ENCODE measurements around the gene WIPF1.

WIPF1 gene

DNA sequence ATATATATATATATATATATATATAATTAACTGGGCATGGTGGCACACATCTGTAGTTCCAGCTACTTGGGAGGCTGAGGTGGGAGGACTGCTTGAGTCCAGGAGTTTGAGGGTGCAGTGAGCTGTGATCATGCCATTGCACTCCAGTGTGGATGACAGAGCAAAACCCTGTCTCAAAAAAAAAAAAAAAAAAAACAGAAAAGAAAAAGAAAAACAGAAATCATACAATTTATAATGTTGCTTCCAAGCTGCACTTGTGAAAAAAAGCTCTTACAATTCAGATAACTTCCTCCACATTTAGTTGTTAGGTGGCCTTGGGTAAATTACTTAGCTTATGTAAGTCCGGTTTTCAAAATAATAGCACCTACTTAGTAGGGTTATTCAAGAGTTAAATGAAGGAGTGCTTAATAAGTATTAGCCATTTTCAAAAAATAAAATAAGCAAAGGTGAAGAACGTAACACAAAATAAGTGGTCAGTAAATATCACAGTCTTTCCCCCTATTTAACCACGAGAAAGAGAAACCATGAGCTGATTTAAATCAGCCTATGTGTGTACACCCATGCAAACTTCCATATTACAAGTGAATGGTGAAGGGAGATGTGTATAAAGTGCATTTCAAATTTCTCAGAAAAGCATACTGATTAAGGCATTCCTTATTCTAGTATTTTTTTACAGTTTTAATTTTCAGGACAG is 2.3 kb downstream of the WIPF1 start:
- DNase-seq: no peak

- no peak for DNase-seq
Observed at GRCh38 chr2:174594456-174594855, 3.1 kb downstream of the WIPF1 start.

- DNase-seq: peak; percentile 82
Observed at GRCh38 chr2:174593574-174594203, 3.9 kb downstream of the WIPF1 start.

- DNase-seq: no peak
Observed at GRCh38 chr2:174593041-174593440, 4.6 kb downstream of the WIPF1 start.

GRCh38 chr2:174591740-174592139 is 5.9 kb downstream of the WIPF1 start:
- DNase-seq: no peak

- DNase-seq: no peak
Observed at GRCh38 chr2:174590928-174591648, 6.5 kb downstream of the WIPF1 start.

- no peak for DNase-seq
Observed at GRCh38 chr2:174590346-174590745, 7.3 kb downstream of the WIPF1 start.

- DNase-seq: no peak
Observed at GRCh38 chr2:174589334-174589733, 8.3 kb downstream of the WIPF1 start.

GRCh38 chr2:174588463-174588862 is 9.1 kb downstream of the WIPF1 start:
- DNase-seq: no peak

DNA sequence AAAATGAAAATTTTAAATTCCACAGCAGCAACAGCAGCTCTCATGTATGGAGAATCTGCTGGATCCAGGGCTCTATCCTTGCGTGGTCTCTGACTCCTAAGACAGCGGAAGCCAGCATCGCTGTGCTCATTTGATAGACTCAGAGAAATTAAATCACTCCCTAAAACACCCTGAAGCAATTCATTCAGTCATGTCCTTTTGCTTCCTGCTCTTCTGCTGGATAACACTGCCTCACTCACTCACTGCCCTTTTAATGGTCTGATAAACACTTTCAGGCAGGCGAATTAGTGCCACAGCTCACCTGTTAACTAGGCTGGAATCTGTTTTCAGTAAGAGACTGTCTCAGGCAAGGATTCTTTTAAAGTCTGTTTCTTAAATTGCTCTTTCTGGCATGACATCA is 10.0 kb downstream of the WIPF1 start:
- DNase-seq: no peak

DNA sequence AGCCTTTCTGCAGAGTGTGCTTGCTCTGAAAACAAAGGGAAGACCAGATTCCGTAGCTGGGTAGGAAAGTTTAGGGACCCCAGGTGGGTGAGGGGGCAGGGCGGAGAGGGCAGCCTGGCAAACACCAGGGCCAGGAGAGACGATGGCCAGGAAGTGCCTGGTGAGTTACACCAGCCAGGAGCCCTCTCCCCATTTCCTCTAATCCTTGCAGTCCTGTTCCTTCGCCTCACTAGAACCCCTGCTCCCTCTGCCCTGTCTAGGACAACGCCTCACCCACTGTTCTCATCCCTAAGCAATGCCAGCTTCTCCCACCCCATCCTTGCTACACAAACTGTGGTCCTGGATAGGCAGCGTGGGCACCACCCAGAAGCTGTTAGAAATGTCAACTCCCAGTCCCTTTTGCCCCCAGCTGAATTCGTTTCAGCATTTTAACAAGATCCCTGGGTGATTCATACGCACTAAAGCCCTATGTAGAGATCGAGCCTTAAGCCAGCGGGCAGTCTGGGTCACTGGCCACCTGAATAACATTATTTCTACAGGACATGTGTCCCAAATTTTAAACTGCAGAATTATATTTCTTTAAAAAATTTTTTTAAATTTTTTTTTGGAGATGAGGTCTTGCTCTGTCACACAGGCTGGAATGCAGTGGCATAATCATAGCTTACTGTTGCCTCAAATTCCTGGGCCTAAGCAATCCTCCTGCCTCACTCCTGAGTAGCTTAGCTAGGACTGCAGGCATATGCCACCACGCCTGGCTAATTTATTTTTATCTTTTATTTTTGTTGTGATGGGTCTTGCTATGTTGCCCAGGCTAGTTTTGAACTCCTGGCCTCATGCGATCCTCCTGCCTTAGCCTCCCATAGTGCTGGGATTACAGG is 10.9 kb downstream of the WIPF1 start:
- no peak for DNase-seq

GRCh38 chr2:174585657-174586252 is 11.8 kb downstream of the WIPF1 start:
- DNase-seq: no peak

- no peak for DNase-seq
Observed at GRCh38 chr2:174585146-174585545, 12.5 kb downstream of the WIPF1 start.

- DNase-seq: no peak
Observed at GRCh38 chr2:174581491-174581890, 16.1 kb downstream of the WIPF1 start.

DNA sequence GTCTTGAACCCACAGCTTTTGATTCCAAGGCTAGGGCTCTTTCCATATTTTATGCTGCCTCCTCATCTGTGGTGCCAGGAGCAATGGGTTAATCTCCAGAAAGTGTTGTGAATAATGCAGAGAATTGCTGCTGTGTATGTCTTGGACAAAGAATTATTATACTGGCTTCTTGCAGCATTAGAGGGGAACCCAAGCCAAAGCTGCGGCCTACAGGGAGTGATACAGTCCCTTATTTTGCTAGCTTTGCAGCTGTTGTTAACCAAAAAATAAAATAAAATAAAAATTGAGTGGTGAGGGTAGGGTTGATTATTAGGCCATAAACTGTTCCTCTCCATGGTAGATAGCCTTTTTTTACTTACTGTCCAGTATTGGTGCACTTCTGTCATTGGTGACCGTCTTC is 16.7 kb downstream of the WIPF1 start:
- DNase-seq: no peak

DNA sequence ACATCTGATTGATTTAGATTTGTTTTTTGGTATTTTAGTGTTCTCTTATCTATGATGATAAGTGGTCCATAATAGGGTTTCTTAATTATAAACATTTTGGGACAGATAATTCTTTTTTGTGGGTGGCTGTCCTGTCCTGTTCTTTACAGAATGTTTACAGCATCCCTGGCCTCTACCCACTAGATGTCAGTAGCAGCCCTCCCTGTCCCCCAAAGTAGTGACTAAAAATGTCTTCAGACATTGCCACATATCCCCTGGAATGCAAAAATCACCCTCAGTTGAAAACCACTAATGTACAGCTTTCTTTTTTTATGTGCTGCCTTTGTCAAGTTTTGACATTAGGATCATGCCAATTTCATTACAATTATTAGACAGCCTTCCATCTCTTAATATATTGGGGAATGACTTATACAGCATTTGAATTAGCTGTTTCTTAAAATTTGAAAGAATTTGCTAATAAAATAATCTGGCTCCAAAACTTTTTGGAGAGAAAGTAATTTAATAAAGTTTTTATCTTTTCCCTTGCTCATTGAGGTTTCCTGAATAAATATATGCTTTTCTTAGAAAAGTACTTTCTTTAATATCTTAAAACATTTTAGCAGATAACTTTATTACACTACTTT is 19.5 kb downstream of the WIPF1 start:
- DNase-seq: peak; percentile 58

DNA sequence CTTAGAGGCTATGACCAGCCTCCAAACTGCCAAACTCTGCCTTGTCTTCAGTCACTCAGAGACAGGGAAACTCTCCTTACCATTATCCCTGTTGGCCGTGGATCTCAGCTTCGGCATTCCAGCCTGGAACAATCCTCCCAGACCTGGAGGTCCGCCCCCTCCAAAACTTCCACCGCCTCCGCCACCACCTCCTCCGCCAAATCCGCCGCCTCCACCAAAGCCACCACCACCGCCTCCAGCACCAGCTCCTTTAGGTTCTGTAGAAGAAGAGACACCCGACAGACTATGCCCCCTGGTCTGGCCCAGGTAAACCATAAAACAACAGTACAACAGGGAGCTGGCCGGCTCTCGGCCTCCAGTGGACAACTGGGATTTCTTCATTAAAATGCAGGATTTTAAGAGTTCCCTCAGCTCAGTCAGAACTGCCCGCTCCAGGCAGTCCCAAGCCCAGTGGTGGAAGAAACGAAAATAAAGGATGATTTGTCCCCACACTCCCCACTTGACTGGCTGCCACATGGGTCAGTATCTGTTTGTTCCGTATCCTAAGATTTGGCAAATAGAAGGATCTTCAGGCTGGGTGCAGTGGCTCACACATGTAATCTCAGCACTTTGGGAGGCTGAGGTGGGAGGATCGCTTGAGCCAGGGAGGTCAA is 22.4 kb downstream of the WIPF1 start:
- DNase-seq: no peak

GRCh38 chr2:174574657-174575056 is 22.9 kb downstream of the WIPF1 start:
- no peak for DNase-seq

GRCh38 chr2:174573621-174574081 is 24.0 kb downstream of the WIPF1 start:
- peak; percentile 52 for DNase-seq

- no peak for DNase-seq
Observed at GRCh38 chr2:174572556-174572955, 25.0 kb downstream of the WIPF1 start.

- no peak for DNase-seq
Observed at GRCh38 chr2:174571669-174572323, 25.8 kb downstream of the WIPF1 start.

Measured in CD4-positive, alpha-beta T cell treated with Interleukin-15 for 1 hour (primary cell).